VCaP (cell line): ENCODE measurements around the gene CCDC57.

Source experiments
- H3K27ac ChIP-seq: fragments of 450-650 bp; 2 replicates; pipeline ENCODE4 v1.5.1; 2017
- CTCF ChIP-seq: fragments of 450-650 bp; conservative IDR thresholded peaks from 2 replicates; pipeline ENCODE4 v1.5.1; 2017; ENCODE audit warnings: mild to moderate bottlenecking, moderate library complexity

The CCDC57 gene

GRCh38 chr17:82112914-82113311, 99.7 kb downstream of the CCDC57 start:
- no peak for TF ChIP-seq CTCF
- H3K27ac ChIP-seq = peak overlapping the region; percentile 99

DNA sequence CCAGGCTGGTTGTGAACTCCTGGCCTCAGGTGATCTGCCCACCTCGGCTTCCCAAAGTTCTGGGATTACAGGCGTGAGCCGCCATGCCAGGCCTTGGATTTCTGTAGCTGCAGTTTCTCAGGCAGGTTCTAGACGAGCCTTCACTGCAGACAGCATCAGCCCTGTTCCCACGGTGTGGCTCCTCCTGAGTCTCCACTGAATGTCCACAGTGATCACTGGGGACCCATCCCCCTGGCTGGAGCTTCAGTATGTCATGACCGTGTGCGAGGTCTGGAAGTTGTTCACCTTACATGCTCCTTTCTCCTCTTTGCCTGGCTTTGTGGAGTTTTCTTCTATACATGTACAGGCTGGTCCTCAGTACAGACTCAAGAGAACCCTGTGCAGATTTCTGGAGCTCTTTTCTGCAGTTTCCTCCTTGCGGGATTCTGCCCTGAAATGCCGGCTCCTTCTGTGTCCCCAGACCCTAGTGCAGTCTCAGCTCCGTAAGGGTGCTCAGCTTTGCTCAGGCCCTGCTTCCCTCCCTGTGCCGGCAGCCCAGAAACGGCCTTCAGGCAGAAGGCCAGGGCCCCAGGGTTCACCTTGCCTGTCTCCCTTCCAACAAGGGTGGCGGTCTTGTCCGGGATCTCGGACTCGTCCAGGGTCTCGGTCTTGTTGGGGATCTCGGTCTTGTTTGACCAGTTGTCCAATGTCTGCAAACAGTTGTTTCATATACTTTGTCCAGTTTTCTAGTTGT, 100.3 kb downstream of the CCDC57 start:
- TF ChIP-seq CTCF = no peak
- H3K27ac ChIP-seq = peak overlapping the region; percentile 99

GRCh38 chr17:82110298-82110697, 102.3 kb downstream of the CCDC57 start:
- TF ChIP-seq CTCF = no peak
- peak overlapping the region; percentile 99 for H3K27ac ChIP-seq

GRCh38 chr17:82108961-82109475, 103.6 kb downstream of the CCDC57 start:
- no peak for TF ChIP-seq CTCF
- peak overlapping the region; percentile 99 for H3K27ac ChIP-seq

DNA sequence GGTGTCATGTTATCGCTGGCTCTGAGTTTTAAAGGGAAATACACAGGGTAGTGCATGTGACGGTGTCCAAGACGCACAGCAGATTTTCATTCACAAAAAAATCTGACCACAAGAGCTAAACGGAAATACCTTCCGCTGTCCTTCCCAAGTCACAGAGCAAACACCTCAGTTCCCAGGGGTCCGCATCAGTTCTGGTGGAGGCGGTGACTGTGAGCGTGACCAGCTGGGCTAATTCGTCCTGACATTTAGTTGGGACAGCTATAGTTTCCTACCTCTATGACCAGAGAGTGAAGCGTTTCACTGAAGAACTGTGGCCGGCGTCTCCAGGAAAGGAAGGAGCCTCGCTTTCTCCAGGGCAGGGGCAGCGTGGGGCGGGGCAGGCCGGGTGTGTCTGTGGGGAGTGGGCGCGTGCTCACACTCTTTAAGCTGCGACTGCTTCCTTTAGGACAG, 104.1 kb downstream of the CCDC57 start:
- TF ChIP-seq CTCF = no peak
- peak overlapping the region; percentile 99 for H3K27ac ChIP-seq

DNA sequence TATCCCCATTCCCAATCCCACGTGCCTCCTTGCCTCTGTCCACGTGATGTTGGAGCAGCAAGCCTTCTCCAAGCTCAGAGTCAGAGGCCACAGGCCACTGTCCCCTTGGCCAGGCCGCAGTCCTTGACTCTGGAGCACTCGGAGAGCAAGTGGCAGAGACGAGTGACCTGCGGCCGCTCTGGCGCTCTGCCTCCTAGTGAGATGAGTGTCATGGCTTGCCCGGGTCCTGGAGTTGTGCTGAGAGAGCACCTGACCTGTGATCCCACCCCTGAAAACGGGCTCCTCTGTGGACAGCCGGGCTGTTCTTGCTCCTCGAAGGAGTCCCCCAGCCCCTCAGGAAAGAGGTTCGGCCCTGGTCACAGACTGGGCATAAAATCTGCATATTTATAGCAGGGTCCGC, 104.6 kb downstream of the CCDC57 start:
- peak overlapping the region; percentile 99 for H3K27ac ChIP-seq
- no peak for TF ChIP-seq CTCF

GRCh38 chr17:82107341-82107860, 105.2 kb downstream of the CCDC57 start:
- peak; percentile 53 for TF ChIP-seq CTCF
- peak overlapping the region; percentile 99 for H3K27ac ChIP-seq
